GM18526 (cell line): ENCODE data around the gene SERPINH1.

Experiments used
- POLR2A ChIP-seq: IDR thresholded peaks from 3 replicates; pipeline ENCODE4 v1.6.1; 2011; ENCODE audit not compliant: insufficient read length; ENCODE audit errors: extremely low read depth

Gene SERPINH1

DNA sequence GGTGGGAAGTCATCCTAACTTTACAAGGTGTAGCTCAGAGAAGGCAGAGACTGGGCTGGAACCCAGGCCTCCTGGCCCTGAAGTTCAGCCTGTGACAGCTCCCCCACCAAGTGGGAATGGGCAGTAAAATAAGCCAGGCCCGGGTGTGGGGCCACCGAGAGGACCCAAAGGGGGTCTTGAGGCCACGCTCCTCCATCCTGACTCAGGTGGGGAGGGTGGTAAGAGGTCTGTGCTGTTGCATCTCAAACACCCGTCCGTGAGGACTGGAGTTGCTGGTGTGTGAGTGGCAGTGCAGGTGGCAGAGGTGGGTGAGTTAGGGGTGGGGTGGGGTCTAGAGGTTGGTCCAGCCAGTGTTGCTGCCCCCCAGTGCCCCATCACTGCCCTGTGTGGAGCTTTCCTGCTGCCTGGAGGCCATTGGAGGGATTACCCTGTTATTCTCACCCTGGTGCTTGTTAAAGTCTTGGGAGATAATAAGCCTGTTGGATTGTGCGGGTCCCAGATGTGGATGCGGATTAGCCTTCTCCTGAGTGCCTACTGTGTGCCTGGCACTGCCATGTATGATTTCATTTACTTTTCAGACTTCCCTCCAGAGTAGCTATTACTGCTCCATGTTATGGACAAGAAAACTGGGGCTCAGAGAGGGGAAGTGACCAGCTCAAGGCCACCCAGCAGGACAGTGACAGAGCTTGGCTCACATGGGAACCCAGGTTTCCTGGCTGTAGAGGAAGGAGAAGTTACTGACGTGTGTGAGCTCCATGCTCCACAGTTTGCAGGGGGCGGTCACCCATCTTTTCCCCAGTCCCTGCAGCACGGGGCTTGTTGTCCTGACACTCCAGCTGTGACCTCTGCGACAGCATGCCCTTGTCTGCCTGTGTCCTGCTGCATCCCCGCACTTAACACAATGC lies 12.9 kb downstream of the SERPINH1 start:
- no peak for TF ChIP-seq POLR2A

DNA sequence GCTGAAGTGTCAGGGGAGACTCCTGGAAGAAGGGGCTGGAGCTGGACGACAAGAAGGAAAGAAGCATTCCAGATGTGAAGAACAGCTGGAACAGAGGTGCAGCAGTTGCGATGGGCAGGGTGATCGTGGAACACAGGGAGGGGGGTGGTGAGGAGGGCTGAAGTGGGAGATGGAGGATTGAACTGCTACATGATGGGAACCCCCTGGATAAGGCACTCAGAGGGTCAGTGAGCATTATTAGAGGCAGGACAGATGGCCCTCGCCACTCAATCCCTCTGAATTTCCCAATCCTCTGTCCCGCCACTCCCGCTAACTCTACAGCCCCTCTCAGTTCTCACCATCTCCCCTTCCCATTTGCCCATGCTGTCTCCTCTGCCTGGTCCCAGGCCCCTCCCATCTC lies 14.0 kb downstream of the SERPINH1 start:
- TF ChIP-seq POLR2A: no peak

- TF ChIP-seq POLR2A: no peak
These were observed 14.5 kb downstream of the SERPINH1 start for GRCh38 chr11:75576499-75576918.

DNA sequence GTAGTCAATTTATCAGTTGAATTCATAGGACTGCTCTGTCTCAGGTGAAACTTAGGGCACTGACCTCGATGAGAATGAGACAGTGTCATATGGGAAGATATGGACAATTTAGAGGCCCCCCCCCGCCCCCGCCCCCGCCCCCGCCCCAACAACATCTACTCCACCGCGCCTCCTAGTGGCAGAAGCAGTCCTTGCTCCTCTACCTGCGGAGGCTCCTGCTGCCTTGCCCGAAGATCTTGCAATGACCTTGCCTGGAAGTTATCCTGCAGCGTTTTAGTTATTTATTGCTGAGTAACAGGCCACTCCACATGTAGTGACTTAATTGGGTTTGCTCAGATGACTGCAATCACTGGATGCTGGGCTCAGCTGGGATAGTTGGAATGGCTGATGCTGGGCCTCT lies 15.2 kb downstream of the SERPINH1 start:
- no peak for TF ChIP-seq POLR2A

- no peak for TF ChIP-seq POLR2A
These were observed 16.9 kb downstream of the SERPINH1 start for GRCh38 chr11:75578977-75579376.

- no peak for TF ChIP-seq POLR2A
These were observed 17.8 kb downstream of the SERPINH1 start for GRCh38 chr11:75579841-75580240.

DNA sequence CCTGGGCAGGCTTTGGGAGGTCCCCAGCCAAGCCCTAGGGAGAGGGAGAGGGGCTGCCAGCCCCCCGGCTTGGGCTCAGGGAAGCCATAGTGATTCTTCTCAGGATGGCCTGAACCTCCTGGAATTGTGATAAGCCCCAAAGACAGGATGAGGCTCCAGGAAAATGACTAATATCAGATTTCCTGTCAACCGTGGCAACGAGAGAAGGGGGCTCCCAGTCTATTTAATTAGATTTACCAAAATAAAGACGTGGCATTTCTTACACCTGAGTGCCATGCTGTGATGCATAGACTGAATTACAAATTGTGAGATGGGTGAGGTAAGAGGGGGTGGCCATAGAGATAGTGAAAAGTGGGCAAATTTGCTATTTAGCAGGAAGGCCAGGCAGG lies 20.4 kb downstream of the SERPINH1 start:
- no peak for TF ChIP-seq POLR2A

GRCh38 chr11:75582895-75583717 lies 21.1 kb downstream of the SERPINH1 start:
- TF ChIP-seq POLR2A: no peak

GRCh38 chr11:75583718-75584658 lies 21.9 kb downstream of the SERPINH1 start:
- no peak for TF ChIP-seq POLR2A

DNA sequence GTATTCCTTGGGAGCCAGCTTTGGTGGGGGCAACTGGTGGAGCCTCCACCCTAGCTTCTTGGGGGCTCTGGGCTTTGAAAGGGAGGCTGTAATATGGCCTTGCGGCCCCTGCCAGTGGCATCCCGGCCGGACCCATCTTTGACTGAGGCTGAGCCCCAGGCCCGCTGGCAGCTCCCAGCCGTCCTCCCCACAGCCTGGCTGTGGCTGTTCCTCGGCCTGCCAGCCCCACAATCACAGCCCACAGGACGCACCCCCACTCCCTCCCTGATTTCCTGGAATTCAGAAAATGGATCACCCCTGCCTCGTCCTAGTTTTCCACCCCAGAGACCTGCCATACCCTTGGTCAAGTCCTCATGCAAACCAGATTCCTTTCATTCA lies 23.2 kb downstream of the SERPINH1 start:
- no peak for TF ChIP-seq POLR2A

DNA sequence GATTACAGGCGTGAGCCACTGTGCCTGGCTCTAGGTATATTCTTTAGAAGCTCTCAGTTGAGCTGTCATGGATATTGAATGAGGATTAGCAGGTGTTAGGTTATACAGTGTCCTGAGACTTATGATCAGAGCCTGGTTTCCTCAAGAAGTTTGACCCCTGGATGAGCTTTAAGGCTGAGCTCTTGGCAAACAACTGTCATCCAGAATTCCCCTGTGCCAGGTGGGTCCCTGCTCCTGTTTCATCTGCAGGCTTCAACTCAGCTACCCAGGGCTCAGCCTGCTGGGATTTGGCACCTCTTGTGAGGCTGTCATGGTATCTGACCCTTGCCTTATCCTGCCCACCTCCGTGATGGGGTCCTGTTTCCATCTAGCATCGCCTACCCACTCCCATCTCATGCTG lies 24.3 kb downstream of the SERPINH1 start:
- no peak for TF ChIP-seq POLR2A

DNA sequence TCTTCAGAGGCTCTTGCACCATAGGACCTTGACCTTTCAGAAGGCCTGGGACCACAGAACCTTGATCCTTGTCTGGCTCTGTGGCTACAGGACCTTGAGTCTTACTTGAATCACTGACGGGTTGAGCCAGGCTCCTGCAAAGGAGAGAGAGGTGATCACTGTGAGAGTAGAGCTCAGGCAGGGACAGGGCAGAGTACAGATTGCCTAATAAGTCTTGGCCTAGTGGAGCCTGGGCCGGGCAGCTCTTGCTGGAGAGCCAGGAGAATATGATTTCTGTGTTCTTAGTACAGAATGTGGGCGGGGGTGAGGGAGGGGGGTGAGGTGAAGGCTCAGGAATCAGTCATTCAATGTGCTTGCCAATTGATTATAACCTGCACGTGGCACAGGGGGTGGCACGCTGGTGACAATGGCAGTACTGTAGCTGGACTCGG lies 26.0 kb downstream of the SERPINH1 start:
- no peak for TF ChIP-seq POLR2A

- TF ChIP-seq POLR2A: no peak
These were observed 27.0 kb downstream of the SERPINH1 start for GRCh38 chr11:75589051-75589450.

DNA sequence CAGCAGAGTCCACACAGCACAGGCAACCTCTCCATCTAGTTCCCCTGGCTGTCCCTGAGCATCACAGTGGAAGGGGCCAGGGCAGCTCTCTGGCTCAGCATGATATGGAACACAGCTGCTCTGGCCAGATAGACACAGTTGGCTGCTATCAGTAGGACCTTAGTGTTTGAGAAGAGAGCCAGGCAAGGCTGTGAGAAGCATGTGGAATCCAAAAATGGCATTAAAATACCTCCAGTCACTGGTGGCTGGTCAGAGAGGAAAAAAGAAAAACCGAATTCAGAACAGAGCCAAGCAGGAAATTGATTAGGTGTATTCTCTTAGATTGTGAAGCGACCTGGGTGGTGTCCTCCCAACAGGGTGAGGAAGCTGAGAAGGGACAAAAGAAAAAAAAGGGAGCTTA lies 27.9 kb downstream of the SERPINH1 start:
- no peak for TF ChIP-seq POLR2A

GRCh38 chr11:75591371-75591770 lies 29.3 kb downstream of the SERPINH1 start:
- no peak for TF ChIP-seq POLR2A
